ENCODE measurements around the gene SYTL3.

- TF ChIP-seq ZNF274 (IDR thresholded peaks at IDR 0.05; ENCODE audit: low read depth, low read length) (no peak), YY1 (IDR thresholded peaks at IDR 0.05; ENCODE audit: insufficient read depth, insufficient read length) (no peak), SUZ12 (IDR thresholded peaks at IDR 0.05; ENCODE audit: extremely low read depth, insufficient read depth, insufficient read length) (no peak)
These were observed 53.4 kb downstream of the SYTL3 start for GRCh38 chr6:158703111-158703836.

Data from NT2/D1 (cell line).